GM12878 (cell line): ENCODE measurements around the gene FBXO17.

ENCODE experiments used
- EZH2 ChIP-seq: IDR thresholded peaks from 2 replicates; pipeline ENCODE4 v1.6.1; 2012; ENCODE audit warnings: low read depth, mild to moderate bottlenecking, control low read depth, inconsistent platforms, low read length, borderline replicate concordance; ENCODE audit not compliant: control insufficient read depth
- POLR2A ChIP-seq: IDR thresholded peaks from 2 replicates; pipeline ENCODE4 v1.6.1; 2011; ENCODE audit warnings: low read depth, mild to moderate bottlenecking, low read length
- RAD21 ChIP-seq: IDR thresholded peaks from 2 replicates; pipeline ENCODE4 v1.6.1; 2011; ENCODE audit warnings: mild to moderate bottlenecking, low read depth, low read length, moderate library complexity; ENCODE audit not compliant: insufficient read depth
- SIN3A ChIP-seq: IDR thresholded peaks from 2 replicates; pipeline ENCODE4 v1.6.1; 2012; ENCODE audit warnings: low read depth, low read length, improper control_type of control experiment
- SREBF2 ChIP-seq: IDR thresholded peaks from 2 replicates; pipeline ENCODE4 v1.6.1; 2012; ENCODE audit warnings: mild to moderate bottlenecking, low read length
- TF ChIP-seq, protein P1 (sequence below), 3 experiments: IDR thresholded peaks in 2 of 3; conservative IDR thresholded peaks in 1 of 3; 2 replicates each; pipeline ENCODE4 v1.5.1; 2011; ENCODE audit warnings: low read depth in 3 of 3, low read length in 3 of 3, mild to moderate bottlenecking in 3 of 3, control low read depth in 2 of 3, moderate library complexity in 2 of 3, inconsistent platforms in 1 of 3, mixed read lengths in 1 of 3; ENCODE audit not compliant: control insufficient read depth in 2 of 3, insufficient read depth in 1 of 3; ENCODE audit errors: extremely low read depth in 1 of 3

DNA sequence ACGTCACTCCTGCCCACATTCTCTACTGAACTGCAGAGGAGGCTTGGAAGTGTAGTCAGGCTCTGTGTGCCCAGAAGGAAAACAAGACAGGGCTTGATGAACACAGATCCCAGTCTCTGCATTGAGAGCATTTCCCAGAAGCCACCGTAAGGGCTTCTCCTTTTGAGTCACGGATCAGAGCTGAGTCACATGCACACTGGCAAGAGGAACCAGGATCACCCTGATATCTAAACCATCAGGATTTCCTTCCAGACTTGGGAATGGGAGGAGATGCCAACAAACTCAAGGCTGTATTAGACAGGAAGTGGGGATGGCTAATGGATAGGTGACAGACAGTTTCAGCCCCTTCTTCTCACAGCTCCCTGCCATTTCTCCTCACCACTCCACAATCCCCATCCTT is 17.7 kb upstream of the FBXO17 start:
- TF ChIP-seq RAD21, result no peak
- no peak for TF ChIP-seq POLR2A
- no peak for TF ChIP-seq EZH2
- TF ChIP-seq SIN3A, result no peak
- TF ChIP-seq, protein P1, sequence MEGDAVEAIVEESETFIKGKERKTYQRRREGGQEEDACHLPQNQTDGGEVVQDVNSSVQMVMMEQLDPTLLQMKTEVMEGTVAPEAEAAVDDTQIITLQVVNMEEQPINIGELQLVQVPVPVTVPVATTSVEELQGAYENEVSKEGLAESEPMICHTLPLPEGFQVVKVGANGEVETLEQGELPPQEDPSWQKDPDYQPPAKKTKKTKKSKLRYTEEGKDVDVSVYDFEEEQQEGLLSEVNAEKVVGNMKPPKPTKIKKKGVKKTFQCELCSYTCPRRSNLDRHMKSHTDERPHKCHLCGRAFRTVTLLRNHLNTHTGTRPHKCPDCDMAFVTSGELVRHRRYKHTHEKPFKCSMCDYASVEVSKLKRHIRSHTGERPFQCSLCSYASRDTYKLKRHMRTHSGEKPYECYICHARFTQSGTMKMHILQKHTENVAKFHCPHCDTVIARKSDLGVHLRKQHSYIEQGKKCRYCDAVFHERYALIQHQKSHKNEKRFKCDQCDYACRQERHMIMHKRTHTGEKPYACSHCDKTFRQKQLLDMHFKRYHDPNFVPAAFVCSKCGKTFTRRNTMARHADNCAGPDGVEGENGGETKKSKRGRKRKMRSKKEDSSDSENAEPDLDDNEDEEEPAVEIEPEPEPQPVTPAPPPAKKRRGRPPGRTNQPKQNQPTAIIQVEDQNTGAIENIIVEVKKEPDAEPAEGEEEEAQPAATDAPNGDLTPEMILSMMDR (IDR thresholded peaks at IDR 0.05 in 2 of 3, conservative IDR thresholded peaks at IDR 0.05 in 1 of 3; ENCODE audit: control insufficient read depth in 2 of 3, extremely low read depth in 1 of 3, insufficient read depth in 1 of 3, low read depth in 3 of 3, low read length in 3 of 3), result no peak
- no peak for TF ChIP-seq SREBF2
